Measurements from ENCODE around the gene SLC35B1. TPM values are rescaled to one million over a fixed set of nuclear protein-coding genes. Genes with fewer than 3 reads are reported as not detected.

SLC35B1 gene
- total RNA-seq, 4 donors from 2014 or later = 31.0 to 40.1 (median 35.1) TPM

DNA sequence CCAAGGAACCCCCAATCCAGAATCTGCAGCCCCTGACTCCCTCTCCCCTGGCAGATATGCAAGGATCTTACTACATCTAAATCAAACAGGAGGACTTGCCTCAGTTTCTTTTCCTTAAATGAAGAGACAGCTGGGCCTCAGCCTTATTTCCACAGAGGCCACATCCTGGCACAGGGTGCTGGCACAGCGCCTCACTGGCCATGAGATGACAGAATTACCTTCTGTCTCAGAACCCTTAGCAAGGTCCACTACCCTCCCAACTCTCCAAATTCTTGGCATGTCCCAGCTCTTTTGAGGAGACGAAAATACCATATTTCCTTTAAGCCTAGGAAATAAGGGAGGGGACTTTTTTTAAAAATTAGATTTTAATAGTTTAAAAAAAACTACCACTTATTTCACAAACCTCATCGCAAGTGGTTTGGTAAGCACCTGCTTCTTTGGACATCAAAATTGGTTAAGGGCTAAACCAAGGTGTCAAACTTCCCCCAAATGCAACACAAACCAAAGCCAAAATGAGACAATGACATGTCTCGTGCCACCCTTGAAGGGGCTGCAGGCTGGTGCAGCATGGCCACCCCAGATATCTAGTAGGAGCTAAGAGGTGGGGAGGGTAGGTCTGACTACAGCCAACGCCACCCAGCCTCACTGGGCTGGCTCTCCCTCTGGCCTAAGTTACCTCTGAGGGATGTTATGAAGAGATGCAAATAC, 30.8 kb upstream of the SLC35B1 start:
- 79 to 81% methylated on average over 5 of the region's 5 CpGs for WGBS, 2 donors
- H3K4me3 ChIP-seq (ENCODE audit: low read depth, poor library complexity, severe bottlenecking) = no peak overlapping the region
- no peak for TF ChIP-seq POLR2A (IDR thresholded peaks at IDR 0.05)
- TF ChIP-seq, protein P1, sequence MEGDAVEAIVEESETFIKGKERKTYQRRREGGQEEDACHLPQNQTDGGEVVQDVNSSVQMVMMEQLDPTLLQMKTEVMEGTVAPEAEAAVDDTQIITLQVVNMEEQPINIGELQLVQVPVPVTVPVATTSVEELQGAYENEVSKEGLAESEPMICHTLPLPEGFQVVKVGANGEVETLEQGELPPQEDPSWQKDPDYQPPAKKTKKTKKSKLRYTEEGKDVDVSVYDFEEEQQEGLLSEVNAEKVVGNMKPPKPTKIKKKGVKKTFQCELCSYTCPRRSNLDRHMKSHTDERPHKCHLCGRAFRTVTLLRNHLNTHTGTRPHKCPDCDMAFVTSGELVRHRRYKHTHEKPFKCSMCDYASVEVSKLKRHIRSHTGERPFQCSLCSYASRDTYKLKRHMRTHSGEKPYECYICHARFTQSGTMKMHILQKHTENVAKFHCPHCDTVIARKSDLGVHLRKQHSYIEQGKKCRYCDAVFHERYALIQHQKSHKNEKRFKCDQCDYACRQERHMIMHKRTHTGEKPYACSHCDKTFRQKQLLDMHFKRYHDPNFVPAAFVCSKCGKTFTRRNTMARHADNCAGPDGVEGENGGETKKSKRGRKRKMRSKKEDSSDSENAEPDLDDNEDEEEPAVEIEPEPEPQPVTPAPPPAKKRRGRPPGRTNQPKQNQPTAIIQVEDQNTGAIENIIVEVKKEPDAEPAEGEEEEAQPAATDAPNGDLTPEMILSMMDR (IDR thresholded peaks at IDR 0.05) = no peak
- intact Hi-C loops (cut with DNase I; ENCODE audit: low total_unique reads) = no loop called here
- no peak for DNase-seq (ENCODE audit: low spot score in 2 of 2)

- 93 to 94% methylated on average over 13 of the region's 13 CpGs for WGBS, 2 donors
- no peak for DNase-seq (ENCODE audit: low spot score in 2 of 2)
- TF ChIP-seq POLR2A (IDR thresholded peaks at IDR 0.05) = no peak
- TF ChIP-seq, protein P1 (IDR thresholded peaks at IDR 0.05) = no peak
- intact Hi-C loops (cut with DNase I; ENCODE audit: low total_unique reads) = no loop called here
- H3K4me3 ChIP-seq (ENCODE audit: low read depth, poor library complexity, severe bottlenecking) = no peak overlapping the region
Observed at GRCh38 chr17:49734515-49735490, 27.0 kb upstream of the SLC35B1 start.

DNA sequence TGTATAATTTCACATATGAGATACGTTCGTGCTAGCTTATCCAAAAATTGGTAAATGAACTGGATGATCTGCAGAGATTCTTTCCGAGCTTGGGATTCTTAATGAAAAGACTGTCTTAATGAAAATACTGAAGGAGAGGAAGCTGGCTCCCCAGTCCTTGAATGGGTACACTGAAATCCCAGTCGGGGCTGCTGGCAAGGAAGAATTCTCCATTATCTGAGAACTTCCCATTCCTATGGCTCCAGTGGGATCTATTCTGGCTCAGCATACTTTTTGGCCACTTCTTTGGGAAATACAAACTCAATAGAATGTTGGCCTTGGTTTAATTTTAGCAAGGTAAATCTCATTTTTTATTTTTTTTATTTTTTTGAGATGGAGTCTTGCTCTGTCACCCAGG, 23.7 kb upstream of the SLC35B1 start:
- DNase-seq (ENCODE audit: low spot score in 2 of 2) = no peak
- no peak for TF ChIP-seq POLR2A (IDR thresholded peaks at IDR 0.05)
- TF ChIP-seq, protein P1 (IDR thresholded peaks at IDR 0.05) = no peak
- intact Hi-C loops (cut with DNase I; ENCODE audit: low total_unique reads) = no loop called here
- H3K4me3 ChIP-seq (ENCODE audit: low read depth, poor library complexity, severe bottlenecking) = no peak overlapping the region
- WGBS, 2 donors = 50 to 56% methylated on average over 4 of the region's 4 CpGs

- H3K4me3 ChIP-seq (ENCODE audit: low read depth, poor library complexity, severe bottlenecking) = no peak overlapping the region
- TF ChIP-seq, protein P1 (IDR thresholded peaks at IDR 0.05) = no peak
- TF ChIP-seq POLR2A (IDR thresholded peaks at IDR 0.05) = no peak
- WGBS, 2 donors = 48 to 63% methylated on average over 5 of the region's 5 CpGs
- DNase-seq (ENCODE audit: low spot score in 2 of 2) = no peak
- intact Hi-C loops (cut with DNase I; ENCODE audit: low total_unique reads) = no loop called here
Observed at GRCh38 chr17:49730785-49731434, 23.1 kb upstream of the SLC35B1 start.

DNA sequence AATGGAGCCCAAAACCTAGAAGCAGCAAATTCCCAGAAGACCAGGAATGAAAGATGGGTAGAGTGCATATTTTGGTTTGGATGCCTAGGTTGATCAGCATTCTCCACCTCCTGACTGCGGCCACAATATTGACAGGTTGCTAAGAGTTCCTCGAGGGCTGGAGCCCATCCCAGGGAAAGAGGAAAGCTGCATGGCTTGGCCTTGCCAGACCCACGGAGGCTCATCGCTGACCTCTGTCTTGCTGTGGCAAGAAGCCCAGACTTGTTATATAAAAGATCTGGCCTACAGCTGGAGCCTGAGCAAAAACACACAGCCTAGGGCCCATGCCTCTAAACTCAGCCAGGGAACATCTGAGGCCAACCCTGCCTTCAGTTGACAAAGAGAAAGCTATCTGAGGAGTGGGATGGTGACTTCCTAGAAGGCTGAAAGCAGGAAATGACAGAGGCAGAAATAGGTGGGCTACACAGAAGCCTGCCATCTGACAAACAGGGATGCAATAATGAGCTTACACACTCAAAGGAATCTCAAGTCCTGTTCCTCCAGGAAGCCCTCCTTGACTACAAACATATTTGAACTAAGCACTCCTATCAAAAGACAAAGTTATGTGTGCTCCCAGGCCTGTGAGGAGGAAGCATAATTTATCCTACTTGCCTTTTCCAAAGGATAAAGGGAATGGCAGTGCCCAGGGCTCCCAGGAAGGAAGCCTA, 22.5 kb upstream of the SLC35B1 start:
- 10 to 12% methylated on average over 4 of the region's 4 CpGs for WGBS, 2 donors
- intact Hi-C loops (cut with DNase I; ENCODE audit: low total_unique reads) = no loop called here
- TF ChIP-seq, protein P1 (IDR thresholded peaks at IDR 0.05) = no peak
- TF ChIP-seq POLR2A (IDR thresholded peaks at IDR 0.05) = no peak
- peak in 1 of 2 donors; percentile 42 for DNase-seq (ENCODE audit: low spot score in 2 of 2)
- no peak overlapping the region for H3K4me3 ChIP-seq (ENCODE audit: low read depth, poor library complexity, severe bottlenecking)
